Esophagus muscularis mucosa (tissue), 3 donors: Measurements from ENCODE around the gene TLCD1.

Experiments
- CTCF ChIP-seq, 3 experiments: fragments of 200-600 bp in 2 of 3; fragments of 450-650 bp in 1 of 3; sonication (generic) in 2 of 3; IDR thresholded peaks; one replicate each; pipeline ENCODE4 v1.5.1; 2017 to 2019; ENCODE audit warnings: antibody characterized with exemption in 3 of 3, mild to moderate bottlenecking in 2 of 3, moderate library complexity in 1 of 3
- EP300 ChIP-seq: sonication (generic); formaldehyde crosslinking; IDR thresholded peaks from one replicate; pipeline ENCODE4 v1.6.1; 2017; ENCODE audit warnings: antibody characterized with exemption

GRCh38 chr17:28747801-28748750 lies 22.0 kb upstream of the TLCD1 start:
- TF ChIP-seq CTCF (IDR thresholded peaks at IDR 0.05), result no peak
- TF ChIP-seq EP300, result no peak
